GM12874 (cell line): Measurements from ENCODE around the gene SLC36A3.

Experiments used
- TF ChIP-seq, protein P1 (sequence below): IDR thresholded peaks from 2 replicates; pipeline ENCODE4 v1.5.1; 2011; ENCODE audit warnings: low read depth, mild to moderate bottlenecking, control low read depth, low read length, moderate library complexity; ENCODE audit not compliant: insufficient read depth

SLC36A3 gene

DNA sequence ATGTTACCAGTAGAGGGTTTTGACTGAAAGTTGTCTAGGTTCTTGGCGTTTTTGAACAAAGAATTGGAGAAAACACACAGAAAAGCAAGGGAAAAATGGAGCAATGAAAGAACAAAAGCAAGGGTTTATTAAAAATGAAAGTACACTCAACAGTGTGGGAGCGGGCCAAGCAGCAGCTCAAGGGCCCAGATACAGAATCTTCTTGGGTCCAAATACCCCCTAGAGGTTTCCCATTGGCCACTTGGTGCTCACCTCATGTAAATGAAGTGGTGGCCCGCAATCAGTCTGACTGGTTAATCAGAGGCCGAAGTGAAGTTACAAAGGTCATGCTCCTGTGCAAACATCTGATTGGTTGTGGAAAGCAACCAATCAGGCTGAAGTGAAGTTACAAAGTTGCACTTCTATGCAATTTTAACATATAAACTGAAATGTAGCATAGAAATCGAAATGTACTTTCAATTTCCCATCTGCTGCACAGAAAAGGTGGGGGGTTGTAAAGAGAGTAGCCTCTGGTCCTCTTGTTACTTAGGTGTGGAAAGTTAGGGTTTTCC is 52.5 kb downstream of the SLC36A3 start:
- TF ChIP-seq, protein P1, sequence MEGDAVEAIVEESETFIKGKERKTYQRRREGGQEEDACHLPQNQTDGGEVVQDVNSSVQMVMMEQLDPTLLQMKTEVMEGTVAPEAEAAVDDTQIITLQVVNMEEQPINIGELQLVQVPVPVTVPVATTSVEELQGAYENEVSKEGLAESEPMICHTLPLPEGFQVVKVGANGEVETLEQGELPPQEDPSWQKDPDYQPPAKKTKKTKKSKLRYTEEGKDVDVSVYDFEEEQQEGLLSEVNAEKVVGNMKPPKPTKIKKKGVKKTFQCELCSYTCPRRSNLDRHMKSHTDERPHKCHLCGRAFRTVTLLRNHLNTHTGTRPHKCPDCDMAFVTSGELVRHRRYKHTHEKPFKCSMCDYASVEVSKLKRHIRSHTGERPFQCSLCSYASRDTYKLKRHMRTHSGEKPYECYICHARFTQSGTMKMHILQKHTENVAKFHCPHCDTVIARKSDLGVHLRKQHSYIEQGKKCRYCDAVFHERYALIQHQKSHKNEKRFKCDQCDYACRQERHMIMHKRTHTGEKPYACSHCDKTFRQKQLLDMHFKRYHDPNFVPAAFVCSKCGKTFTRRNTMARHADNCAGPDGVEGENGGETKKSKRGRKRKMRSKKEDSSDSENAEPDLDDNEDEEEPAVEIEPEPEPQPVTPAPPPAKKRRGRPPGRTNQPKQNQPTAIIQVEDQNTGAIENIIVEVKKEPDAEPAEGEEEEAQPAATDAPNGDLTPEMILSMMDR, result no peak

GRCh38 chr5:151250346-151251000 is 53.1 kb downstream of the SLC36A3 start:
- TF ChIP-seq, protein P1, result no peak

GRCh38 chr5:151249281-151249680 is 54.3 kb downstream of the SLC36A3 start:
- TF ChIP-seq, protein P1, result no peak

- TF ChIP-seq, protein P1, result no peak
Observed at GRCh38 chr5:151248651-151249050, 54.9 kb downstream of the SLC36A3 start.

DNA sequence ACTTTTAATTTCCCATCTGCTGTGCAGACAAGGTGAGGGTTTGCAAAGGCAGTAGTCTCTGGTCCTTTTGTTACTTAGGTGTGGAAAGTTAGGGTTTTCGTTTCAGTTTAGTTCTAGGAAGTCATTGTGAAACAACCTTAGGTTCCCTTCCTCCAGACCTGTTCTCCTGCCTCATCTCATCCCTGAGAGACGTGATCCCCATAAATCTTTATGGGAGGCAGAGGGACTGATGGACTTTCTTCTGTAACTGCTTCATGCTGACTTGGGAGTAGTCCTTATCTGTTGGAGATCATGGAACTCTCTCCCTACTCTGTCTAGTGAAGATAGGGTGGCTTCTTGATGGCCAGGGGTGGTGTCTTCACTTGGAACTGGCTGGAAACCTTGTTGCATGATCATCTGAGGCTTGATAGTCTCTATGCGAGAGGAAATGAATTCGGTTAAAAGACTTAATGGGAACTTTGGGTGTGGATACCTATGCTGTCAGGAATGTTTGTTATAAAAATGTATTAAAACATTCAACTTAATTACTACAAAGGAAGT is 57.8 kb downstream of the SLC36A3 start:
- TF ChIP-seq, protein P1, result no peak

- TF ChIP-seq, protein P1, result no peak
Observed at GRCh38 chr5:151244206-151244605, 59.4 kb downstream of the SLC36A3 start.

- TF ChIP-seq, protein P1, result no peak
Observed at GRCh38 chr5:151243564-151243963, 60.0 kb downstream of the SLC36A3 start.
